Measurements from ENCODE around the gene WDR35.

Gene WDR35

DNA sequence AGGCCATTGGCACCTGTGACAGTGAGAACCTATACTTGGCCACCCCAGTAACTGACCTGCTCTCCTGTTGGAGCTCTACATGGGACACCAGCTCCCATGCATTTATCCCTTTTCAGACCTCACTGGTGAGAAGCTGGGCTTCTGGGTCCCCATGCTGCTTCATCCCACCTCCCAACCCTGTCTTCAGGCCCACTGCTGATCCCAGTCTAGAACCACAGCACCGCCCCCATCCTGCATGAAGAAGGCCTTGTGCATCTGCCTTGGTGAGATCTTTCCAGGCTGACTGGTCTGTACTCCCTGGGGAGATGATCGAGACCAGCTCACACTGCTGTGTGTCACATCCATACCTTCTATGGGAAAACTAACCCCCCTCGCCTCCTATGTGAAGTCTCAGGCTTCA lies 110.8 kb downstream of the WDR35 start:
- no peak for TF ChIP-seq CTCF (conservative IDR thresholded peaks at IDR 0.05)
- H3K27ac ChIP-seq: no peak overlapping the region

DNA sequence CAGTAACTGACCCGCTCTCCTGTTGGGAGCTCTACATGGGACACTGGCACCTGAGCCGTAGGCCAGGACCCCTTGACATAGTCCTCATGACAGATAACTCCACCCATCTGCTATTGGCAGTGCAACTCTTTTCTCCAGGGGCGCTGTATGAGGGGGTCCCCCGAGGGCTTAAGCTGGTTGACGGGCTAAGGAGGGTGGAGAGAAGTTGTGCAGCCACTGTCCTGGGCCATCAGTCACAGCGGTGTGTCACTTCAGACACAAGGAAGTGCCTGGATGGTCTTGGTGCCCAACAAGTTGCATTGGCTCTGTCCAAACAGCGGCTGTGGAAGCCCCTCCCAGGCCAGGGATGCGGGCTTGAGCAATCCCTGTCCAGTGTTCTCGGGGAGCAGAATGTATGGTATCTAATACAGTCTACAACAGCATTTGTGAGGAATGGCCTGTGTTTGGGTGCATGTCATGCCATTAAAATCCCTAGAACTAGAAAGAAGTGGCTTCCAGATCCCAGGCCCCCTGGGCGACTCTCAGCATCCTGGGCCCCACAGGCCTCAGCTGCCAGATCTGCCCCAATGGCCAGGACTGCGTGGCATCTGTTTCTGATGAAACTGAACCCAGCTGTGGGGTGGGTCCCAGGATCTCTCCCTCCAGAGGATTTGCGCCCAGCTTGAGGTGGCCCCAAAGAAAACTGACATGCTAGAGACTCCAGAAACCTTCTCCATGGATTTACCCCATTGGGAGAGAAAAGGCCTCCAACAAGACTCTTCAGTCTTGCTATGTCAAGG lies 111.4 kb downstream of the WDR35 start:
- H3K27ac ChIP-seq: no peak overlapping the region
- no peak for TF ChIP-seq CTCF (conservative IDR thresholded peaks at IDR 0.05)

DNA sequence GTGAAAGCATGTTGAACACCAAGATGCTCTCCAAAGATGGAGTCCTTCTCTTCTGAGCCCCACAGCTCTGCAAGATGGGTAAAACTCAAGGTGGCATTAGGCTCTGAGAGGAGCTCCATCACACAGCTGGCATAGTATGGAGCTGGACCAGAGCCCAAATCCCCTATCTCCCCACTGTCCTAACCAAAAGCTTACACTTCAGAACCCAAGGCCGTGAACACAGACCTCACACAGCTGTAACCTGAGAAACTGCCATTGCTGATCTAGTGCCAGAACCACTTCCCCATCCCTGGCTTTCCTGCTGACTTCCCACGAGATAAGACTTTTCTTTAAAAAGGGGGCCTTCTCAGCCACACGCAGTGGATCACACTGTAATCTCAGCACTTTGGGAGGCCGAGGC lies 113.2 kb downstream of the WDR35 start:
- H3K27ac ChIP-seq: no peak overlapping the region
- TF ChIP-seq CTCF (conservative IDR thresholded peaks at IDR 0.05): no peak

GRCh38 chr2:19875280-19875679 lies 114.6 kb downstream of the WDR35 start:
- TF ChIP-seq CTCF (conservative IDR thresholded peaks at IDR 0.05): no peak
- peak overlapping the region; percentile 51 for H3K27ac ChIP-seq

DNA sequence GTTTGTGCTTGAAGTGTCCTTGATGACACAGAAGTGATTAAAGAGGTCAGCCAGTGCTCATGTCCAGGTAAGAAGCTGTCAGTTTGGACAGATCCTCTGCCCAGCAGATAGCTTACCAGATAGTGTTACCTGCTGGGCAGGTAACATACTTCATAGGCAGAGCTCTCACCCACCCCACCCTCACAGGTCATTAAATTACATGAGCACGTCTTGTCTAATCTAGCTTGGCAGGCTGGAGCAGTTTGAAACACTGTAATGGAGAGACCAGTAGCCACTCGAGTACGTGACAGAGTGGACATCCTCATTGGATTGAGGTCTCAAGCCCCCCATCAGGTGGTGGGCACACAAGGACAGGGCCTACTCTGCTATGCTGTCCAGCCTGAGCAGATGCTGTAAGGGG lies 115.2 kb downstream of the WDR35 start:
- TF ChIP-seq CTCF (conservative IDR thresholded peaks at IDR 0.05): no peak
- H3K27ac ChIP-seq: peak overlapping the region; percentile 51

DNA sequence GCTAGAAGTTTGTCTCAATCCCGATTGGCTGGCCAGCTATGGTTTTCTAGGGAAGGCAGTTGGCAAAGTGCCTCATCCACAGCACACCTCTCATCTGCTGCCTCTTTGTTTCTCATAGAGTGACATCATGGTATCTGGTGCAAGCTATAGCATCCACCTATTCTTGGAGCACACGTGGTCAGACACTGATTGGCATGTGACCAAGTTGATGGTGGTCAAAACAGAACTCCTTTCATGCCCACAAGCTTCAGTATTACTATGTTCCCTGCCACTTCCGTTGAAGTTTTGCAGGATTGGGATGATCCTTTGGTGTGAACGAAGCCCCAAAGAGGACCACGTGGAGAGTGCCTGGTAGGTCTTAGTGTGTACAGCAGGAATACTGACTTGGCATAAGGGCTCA lies 116.9 kb downstream of the WDR35 start:
- no peak for TF ChIP-seq CTCF (conservative IDR thresholded peaks at IDR 0.05)
- peak overlapping the region; percentile 15 for H3K27ac ChIP-seq

DNA sequence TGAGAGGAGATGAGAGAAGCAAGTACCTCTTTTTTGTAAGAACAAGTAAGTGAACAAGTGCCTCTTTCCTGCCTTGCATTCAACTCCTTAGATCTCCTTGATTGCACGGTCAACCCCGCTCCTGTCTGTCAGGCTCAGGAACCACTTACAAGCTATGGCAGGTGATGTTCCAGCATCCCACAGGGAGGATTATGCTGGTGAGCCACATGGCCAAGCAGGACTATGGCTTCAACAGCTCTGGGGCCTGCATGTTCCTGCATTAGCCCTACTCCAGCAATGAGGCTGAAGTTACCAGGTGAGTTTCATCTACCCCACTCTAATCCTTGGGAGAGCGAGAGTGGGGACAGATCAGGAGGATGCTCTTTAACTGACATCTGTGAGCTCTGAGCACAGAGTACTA lies 117.6 kb downstream of the WDR35 start:
- no peak for TF ChIP-seq CTCF (conservative IDR thresholded peaks at IDR 0.05)
- H3K27ac ChIP-seq: peak overlapping the region; percentile 15; the same call in 1 of the 2 replicates
